ENCODE data around the gene SNX4.

DNA sequence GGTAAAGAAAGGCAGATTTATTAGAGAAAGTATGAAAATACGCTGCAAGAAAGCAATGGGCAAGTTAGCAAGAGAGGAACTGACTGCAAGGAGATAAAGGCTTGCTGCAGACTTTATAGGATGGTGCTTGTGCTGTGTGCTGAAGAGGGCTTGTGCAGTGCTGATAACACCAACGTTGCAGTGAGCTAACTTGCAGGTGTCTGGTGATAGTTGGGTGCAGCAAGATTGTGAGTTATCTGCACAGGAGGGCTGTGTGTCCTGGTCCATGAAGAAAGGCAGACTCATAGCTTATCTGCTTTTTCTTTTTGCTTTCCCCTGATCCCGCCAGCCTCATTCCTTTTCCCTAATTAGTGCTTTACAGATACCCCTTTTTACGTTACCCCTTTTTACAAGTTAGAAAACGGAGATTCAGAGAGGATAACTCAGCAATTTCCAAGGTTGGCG, 86.9 kb downstream of the SNX4 start:
- TF ChIP-seq JUN (CRISPR knock-in tag; IDR thresholded peaks at IDR 0.05) (no peak), SMAD3 (CRISPR knock-in tag; IDR thresholded peaks at IDR 0.05; ENCODE audit: borderline replicate concordance) (no peak), ELF4 (CRISPR knock-in tag; IDR thresholded peaks at IDR 0.05; ENCODE audit: low read depth) (no peak), ZNF416 (CRISPR knock-in tag; IDR thresholded peaks at IDR 0.05) (no peak), TEAD4 (CRISPR knock-in tag; IDR thresholded peaks at IDR 0.05) (no peak), ATF1 (CRISPR knock-in tag; IDR thresholded peaks at IDR 0.05) (no peak), TCF7 (CRISPR knock-in tag; IDR thresholded peaks at IDR 0.05; ENCODE audit: low read depth) (no peak), ZNF317 (CRISPR knock-in tag; IDR thresholded peaks at IDR 0.05; ENCODE audit: borderline replicate concordance, low read depth) (no peak), ESRRA (CRISPR knock-in tag; IDR thresholded peaks at IDR 0.05; ENCODE audit: borderline replicate concordance) (no peak)
- TF ChIP-seq, protein P1, sequence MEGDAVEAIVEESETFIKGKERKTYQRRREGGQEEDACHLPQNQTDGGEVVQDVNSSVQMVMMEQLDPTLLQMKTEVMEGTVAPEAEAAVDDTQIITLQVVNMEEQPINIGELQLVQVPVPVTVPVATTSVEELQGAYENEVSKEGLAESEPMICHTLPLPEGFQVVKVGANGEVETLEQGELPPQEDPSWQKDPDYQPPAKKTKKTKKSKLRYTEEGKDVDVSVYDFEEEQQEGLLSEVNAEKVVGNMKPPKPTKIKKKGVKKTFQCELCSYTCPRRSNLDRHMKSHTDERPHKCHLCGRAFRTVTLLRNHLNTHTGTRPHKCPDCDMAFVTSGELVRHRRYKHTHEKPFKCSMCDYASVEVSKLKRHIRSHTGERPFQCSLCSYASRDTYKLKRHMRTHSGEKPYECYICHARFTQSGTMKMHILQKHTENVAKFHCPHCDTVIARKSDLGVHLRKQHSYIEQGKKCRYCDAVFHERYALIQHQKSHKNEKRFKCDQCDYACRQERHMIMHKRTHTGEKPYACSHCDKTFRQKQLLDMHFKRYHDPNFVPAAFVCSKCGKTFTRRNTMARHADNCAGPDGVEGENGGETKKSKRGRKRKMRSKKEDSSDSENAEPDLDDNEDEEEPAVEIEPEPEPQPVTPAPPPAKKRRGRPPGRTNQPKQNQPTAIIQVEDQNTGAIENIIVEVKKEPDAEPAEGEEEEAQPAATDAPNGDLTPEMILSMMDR (IDR thresholded peaks at IDR 0.05), result no peak
- TF ChIP-seq, protein P2, sequence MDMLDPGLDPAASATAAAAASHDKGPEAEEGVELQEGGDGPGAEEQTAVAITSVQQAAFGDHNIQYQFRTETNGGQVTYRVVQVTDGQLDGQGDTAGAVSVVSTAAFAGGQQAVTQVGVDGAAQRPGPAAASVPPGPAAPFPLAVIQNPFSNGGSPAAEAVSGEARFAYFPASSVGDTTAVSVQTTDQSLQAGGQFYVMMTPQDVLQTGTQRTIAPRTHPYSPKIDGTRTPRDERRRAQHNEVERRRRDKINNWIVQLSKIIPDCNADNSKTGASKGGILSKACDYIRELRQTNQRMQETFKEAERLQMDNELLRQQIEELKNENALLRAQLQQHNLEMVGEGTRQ (CRISPR knock-in tag; IDR thresholded peaks at IDR 0.05), result no peak
- TF ChIP-seq, protein P3, sequence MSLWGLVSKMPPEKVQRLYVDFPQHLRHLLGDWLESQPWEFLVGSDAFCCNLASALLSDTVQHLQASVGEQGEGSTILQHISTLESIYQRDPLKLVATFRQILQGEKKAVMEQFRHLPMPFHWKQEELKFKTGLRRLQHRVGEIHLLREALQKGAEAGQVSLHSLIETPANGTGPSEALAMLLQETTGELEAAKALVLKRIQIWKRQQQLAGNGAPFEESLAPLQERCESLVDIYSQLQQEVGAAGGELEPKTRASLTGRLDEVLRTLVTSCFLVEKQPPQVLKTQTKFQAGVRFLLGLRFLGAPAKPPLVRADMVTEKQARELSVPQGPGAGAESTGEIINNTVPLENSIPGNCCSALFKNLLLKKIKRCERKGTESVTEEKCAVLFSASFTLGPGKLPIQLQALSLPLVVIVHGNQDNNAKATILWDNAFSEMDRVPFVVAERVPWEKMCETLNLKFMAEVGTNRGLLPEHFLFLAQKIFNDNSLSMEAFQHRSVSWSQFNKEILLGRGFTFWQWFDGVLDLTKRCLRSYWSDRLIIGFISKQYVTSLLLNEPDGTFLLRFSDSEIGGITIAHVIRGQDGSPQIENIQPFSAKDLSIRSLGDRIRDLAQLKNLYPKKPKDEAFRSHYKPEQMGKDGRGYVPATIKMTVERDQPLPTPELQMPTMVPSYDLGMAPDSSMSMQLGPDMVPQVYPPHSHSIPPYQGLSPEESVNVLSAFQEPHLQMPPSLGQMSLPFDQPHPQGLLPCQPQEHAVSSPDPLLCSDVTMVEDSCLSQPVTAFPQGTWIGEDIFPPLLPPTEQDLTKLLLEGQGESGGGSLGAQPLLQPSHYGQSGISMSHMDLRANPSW (CRISPR knock-in tag; conservative IDR thresholded peaks at IDR 0.05; ENCODE audit: low read depth), result no peak
- TF ChIP-seq, protein P4, sequence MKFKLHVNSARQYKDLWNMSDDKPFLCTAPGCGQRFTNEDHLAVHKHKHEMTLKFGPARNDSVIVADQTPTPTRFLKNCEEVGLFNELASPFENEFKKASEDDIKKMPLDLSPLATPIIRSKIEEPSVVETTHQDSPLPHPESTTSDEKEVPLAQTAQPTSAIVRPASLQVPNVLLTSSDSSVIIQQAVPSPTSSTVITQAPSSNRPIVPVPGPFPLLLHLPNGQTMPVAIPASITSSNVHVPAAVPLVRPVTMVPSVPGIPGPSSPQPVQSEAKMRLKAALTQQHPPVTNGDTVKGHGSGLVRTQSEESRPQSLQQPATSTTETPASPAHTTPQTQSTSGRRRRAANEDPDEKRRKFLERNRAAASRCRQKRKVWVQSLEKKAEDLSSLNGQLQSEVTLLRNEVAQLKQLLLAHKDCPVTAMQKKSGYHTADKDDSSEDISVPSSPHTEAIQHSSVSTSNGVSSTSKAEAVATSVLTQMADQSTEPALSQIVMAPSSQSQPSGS (CRISPR knock-in tag; IDR thresholded peaks at IDR 0.05; ENCODE audit: borderline replicate concordance, low read depth), result no peak
- TF ChIP-seq, protein P5, sequence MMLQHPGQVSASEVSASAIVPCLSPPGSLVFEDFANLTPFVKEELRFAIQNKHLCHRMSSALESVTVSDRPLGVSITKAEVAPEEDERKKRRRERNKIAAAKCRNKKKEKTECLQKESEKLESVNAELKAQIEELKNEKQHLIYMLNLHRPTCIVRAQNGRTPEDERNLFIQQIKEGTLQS (CRISPR knock-in tag; conservative IDR thresholded peaks at IDR 0.05), result no peak

All from WTC11 (cell line).